ENCODE results near the gene AHNAK. TPM values are rescaled to one million over a fixed set of nuclear protein-coding genes. Genes with fewer than 3 reads are reported as not detected.

AHNAK gene
- total and polyA plus RNA-seq, 2 of the 8 experiments (the other 6 are each of a cell fraction or from before 2014, with no cell fraction given), result 2.0 to 5.8 TPM

- TF ChIP-seq RNF2 (IDR thresholded peaks at IDR 0.05; ENCODE audit: borderline replicate concordance, low read depth, low read length, missing control alignments, poor library complexity, severe bottlenecking) (no peak), EP300 (IDR thresholded peaks at IDR 0.05; ENCODE audit: borderline replicate concordance in 1 of 2, low read depth in 2 of 2, low read length in 2 of 2) (no peak), SP2 (IDR thresholded peaks at IDR 0.05; ENCODE audit: low read length) (no peak), RBBP5 (IDR thresholded peaks at IDR 0.05; ENCODE audit: borderline replicate concordance, low read depth, low read length) (0 out of 2 replicates have a peak, but pooled peaks have one; percentile 65), SIX5 (IDR thresholded peaks at IDR 0.05; ENCODE audit: low read depth, low read length) (no peak), ASH2L (IDR thresholded peaks at IDR 0.05; ENCODE audit: low read length) (no peak), HDAC2 (IDR thresholded peaks at IDR 0.05; ENCODE audit: borderline replicate concordance in 1 of 2, low read depth in 2 of 2, low read length in 2 of 2) (no peak; a peak in 1 of 4 replicates), SIN3A (conservative IDR thresholded peaks at IDR 0.05 in 1 of 2, IDR thresholded peaks at IDR 0.05 in 1 of 2; ENCODE audit: low read depth in 1 of 2, low read length in 2 of 2) (no peak), CREB1 (IDR thresholded peaks at IDR 0.05) (no peak), TCF12 (IDR thresholded peaks at IDR 0.05; ENCODE audit: low read depth, low read length) (no peak), CEBPB (IDR thresholded peaks at IDR 0.05; ENCODE audit: low read depth, low read length) (no peak), SP4 (IDR thresholded peaks at IDR 0.05; ENCODE audit: low read length) (no peak), JUND (IDR thresholded peaks at IDR 0.05; ENCODE audit: low read length) (no peak), CBX8 (IDR thresholded peaks at IDR 0.05; ENCODE audit: borderline replicate concordance, low read depth, low read length) (no peak), ZNF274 (IDR thresholded peaks at IDR 0.05; ENCODE audit: borderline replicate concordance, extremely low read depth, low read length) (no peak), NANOG (IDR thresholded peaks at IDR 0.05; ENCODE audit: insufficient read depth, low read depth, low read length, poor library complexity, severe bottlenecking) (no peak), KDM1A (IDR thresholded peaks at IDR 0.05; ENCODE audit: borderline replicate concordance, low read length) (0 out of 2 replicates have a peak, but pooled peaks have one; percentile 11)
Observed at GRCh38 chr11:62505440-62506091, 41.0 kb downstream of the AHNAK start (continued).
